GM18511 (cell line): ENCODE measurements around the gene VRK3.
"Not testable (repeated sequence)": the region's sequence is repeated elsewhere in the genome, so short reads cannot be mapped to it uniquely, and the experiment has no call there.

Experiments
- ATAC-seq: cut with Tn5 transposase; IDR thresholded peaks from one replicate; pipeline ENCODE4 v1.9.1; 2021; ENCODE audit warnings: mild to moderate bottlenecking, moderate library complexity; ENCODE audit not compliant: unreplicated experiment

The VRK3 gene

DNA sequence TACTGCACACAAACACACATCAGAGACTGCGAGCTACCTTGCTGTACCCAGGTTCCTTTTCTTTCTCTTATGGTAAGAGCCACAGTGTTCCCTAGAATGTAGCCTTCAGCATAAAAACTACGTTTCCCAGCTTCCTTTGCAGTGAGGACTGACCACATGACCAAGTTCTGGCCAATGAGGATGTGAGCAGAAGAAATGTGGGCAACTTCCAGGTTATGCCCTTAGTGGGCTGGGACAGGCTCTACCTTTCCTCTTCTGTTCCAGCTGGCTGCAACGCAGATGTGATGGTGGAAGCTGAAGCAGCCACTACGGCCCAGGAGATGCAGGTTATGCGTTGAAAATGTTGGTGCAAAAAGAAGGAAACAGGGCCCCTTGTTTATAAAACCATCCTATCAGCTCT lies 27.5 kb downstream of the VRK3 start:
- ATAC-seq, result no peak

DNA sequence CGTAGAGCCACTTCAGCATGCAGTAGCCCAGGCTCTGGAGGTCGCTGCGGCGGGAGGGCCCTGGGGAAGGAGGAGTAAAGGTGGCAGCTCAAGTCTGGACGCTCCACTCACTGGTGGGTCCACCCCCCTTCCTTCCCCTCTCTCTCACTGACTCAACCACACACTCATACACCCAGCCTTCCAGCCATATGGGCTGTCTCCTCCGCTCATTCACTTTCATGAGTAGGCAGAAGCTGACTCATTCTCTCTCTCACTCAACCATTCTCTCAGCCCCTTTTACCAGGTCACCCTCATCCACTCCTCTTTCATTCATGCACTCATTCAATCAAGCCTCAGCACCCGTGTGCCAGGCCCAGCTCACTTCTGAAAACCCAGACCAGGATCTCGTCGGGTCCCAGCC lies 36.7 kb downstream of the VRK3 start:
- ATAC-seq, result no peak

DNA sequence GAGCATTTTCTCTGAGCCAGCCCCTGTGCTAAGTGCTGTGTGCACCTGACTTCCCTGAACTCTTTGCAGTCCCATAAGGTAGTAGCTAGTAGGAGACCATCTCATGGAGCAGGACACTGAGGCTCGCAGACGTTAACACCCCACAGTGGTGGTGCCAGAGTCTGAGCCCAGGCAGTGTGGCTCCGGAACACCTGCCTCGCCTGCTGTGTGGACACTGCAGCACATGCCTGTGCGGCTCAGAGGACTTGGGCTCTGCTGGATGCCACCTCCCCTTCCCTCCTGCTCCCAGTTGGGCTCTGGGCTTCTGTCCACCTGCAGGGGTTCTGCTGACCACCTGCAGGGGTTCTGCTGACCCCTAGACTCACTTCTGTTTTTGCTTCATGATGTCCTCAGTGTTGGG lies 37.2 kb downstream of the VRK3 start:
- ATAC-seq, result no peak

DNA sequence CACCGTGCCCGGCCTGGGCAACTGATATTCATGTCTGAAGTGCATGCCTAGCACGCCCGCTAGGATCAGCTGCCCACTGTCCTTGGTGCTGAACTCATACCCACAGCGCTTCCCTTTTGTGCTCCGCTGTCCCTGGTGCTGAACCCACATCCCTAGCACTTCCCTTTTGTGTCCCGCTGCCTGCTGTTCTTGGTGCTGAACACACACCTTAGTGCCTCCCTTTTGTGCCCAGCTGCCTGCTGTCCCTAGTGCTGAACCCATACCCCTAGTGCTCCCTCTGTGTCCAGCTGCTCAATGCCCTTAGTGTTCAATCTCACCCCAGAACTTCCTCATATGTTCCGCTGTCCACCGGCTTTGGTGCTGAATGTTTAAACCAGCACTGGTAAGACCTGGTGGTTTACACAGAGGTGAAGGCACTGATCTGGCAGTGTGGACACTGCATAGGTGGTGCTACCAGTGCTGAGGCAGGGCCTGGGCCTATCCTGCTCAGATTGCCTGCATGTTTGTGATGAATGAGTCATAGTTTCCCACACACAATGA lies 37.9 kb downstream of the VRK3 start:
- ATAC-seq, result no peak

- no peak for ATAC-seq
Measured at GRCh38 chr19:49986354-49986753, 38.8 kb downstream of the VRK3 start.

GRCh38 chr19:49985871-49986270 lies 39.3 kb downstream of the VRK3 start:
- ATAC-seq, result no peak

DNA sequence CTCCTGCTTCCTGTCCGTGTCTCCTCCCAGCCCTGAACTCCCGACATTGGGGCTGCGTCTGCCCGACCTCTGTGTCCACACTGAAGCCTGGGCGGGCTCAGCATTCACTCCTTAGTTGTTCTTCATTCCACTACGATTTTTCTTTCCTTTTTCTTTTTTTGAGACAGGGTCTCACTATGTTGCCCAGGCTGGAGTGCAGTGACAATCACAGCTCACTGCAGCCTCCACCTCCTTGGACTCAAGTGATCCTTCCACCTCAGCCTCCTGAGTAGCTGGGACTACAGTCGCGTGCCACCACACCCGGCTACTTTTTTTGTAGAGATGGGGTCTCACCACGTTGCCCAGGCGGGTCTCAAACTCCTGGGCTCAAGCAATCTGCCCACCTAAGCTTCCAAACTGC lies 40.7 kb downstream of the VRK3 start:
- ATAC-seq, result no peak

DNA sequence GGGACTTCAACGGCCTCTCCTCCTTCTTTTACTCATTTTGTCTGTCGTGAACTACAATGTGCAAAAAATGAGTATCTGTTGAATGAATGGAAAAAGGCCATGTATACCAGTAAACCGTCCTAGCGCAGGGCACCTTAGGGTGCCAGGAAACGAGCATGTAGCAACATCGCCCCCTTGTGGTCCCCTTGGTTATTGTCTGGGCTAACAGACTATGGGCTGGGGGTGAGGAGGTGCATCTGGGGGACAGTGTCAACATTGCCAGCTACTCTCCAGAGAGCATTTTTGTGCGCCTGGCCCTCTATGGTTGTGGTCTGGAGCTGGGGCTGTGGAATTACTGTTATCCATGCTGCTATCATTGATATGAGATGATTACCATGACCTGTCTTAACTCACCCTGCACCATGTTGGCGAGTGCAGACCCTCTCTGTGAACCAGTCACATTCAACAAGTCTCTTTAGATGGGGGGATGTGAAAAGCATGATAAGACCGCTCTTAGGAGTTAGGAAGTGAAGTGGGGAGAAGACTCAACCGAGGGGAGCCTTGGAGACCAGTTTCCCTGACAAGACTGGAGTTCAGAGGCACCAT lies 41.4 kb downstream of the VRK3 start:
- no peak for ATAC-seq

DNA sequence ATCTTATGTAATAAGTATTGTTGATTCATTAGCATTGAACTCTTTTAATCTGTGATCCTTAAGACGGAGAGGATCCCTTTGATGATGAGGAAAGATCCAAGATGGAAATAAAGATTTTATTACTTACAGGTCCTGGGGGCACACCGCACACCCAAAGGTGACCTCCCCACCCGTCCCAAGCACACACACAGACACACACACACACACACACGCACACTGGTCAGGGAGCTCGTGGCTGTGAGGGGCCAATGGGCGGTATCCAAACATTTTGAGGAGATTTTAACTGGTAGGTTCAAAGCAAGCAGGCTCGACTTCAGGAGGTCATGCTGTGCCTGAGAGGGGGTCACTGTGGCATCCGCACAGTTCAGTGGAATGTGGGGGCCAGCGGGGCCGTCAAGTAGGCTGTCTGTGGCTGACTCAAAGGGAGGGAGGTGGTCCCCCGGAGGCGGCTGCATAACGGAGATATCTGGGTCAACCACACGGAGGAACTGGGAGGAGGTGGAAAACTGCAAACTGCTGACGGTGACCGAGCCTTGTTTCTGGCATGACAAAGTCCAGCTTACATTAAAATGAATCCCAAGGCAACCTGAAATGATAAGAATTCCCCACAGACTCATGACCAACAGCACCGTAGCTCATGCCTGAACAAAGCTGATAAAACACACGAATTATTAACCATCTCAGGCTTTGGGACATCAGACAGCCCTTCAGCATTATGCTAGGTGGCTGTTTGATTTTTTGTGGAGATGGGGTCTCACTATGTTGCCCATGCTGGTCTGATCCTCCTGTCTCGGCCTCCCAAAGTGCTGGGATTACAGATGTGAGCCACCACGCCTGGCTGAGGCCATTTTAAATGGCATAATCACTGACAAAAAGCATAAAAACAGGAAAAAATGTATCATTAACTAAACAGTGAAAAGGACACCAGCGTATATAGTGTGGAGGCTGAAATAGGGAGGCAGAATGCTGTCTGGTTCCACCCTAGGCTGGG lies 43.3 kb downstream of the VRK3 start:
- ATAC-seq, result no peak

GRCh38 chr19:49978324-49978723 lies 46.8 kb downstream of the VRK3 start:
- no peak for ATAC-seq

- no peak for ATAC-seq
Measured at GRCh38 chr19:49977881-49978280, 47.3 kb downstream of the VRK3 start.

DNA sequence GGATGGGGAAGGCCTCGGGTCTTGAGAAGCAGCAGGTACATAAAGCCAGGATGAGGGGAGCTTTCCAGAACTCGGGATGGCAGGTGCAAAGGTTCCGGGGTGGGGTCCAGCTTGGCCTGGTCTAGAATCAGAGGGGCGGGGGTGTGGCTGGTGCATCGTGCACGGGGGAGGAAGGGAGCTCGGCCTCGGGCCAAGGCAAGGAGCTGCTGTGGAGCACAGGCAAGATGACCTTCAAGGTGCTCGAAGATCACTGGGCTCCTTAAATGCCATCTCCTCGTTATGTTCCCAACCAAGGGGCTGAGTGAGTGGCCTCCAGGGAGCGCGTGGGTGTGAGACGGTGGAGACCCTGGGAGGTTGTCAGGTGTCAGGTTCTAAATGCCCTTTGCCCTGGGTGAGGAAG lies 48.1 kb downstream of the VRK3 start:
- ATAC-seq, result no peak

GRCh38 chr19:49976496-49976895 lies 48.7 kb downstream of the VRK3 start:
- no peak for ATAC-seq

DNA sequence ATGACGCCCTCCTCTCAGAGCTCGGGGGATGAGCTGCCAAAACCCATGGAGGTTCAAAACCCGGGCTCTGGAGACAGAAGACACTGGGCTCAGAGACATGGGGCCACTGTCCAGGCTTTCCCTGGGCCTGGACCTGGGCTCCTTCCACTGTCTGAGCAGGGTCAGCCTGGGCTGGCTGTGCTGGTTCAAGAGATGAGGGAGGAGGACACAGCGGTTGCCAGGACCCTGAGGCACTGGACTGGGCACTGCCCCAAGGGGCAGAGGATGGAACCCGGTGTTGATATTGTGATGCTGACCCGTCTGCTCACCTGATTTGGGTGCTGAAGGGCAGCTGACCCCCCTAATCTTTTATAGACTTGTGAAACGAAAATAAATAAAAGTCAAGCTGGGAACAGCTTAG lies 50.1 kb downstream of the VRK3 start:
- no peak for ATAC-seq

GRCh38 chr19:49973987-49974386 lies 51.2 kb downstream of the VRK3 start:
- ATAC-seq, result no peak

GRCh38 chr19:49972841-49973240 lies 52.3 kb downstream of the VRK3 start:
- ATAC-seq, result no peak

DNA sequence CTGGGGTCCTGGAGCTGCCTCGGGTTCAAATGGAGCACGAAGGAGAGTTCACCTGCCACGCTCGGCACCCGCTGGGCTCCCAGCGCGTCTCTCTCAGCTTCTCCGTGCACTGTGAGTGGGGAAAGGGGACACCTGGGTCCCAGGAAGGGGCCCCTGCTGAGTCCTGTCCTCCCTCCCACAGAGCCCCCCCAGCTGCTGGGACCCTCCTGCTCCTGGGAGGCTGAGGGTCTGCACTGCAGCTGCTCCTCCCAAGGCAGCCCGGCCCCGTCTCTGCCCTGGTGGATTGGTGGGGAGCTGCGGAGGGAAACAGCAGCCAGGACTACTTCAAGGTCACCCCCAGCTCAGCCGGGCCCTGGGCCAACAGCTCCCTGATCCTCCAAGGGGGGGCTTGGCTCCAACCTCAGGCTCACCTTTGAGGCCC lies 53.2 kb downstream of the VRK3 start:
- ATAC-seq, result no peak

DNA sequence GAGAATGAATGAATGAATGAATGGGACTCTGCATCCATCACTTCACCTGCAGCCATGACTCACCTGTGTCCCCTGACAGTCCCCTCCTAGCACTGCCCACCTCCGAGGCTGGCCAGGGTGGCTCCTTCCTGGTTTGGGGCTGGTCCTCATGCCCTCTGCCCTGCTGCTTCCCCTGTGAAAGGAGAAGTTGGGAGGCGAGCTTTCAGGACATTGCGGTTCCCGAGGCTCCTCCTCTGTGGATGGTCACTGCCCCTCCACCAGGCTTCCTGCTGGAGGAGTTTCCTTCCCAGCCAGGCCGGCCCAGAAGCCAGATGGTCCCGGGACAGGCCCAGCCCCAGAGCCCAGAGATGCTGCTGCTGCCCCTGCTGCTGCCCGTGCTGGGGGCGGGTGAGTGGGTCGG lies 55.8 kb downstream of the VRK3 start:
- ATAC-seq, result not testable (repeated sequence)

- no peak for ATAC-seq
Measured at GRCh38 chr19:49968279-49968922, 56.8 kb downstream of the VRK3 start.

GRCh38 chr19:49960980-49961379 lies 64.2 kb downstream of the VRK3 start, which contains the start of gene SIGLEC11:
Gene SIGLEC11 (minus strand): TSS chr19:49961172. CDS start chr19:49961081, 91 bp downstream.
- ATAC-seq, result not testable (repeated sequence)

DNA sequence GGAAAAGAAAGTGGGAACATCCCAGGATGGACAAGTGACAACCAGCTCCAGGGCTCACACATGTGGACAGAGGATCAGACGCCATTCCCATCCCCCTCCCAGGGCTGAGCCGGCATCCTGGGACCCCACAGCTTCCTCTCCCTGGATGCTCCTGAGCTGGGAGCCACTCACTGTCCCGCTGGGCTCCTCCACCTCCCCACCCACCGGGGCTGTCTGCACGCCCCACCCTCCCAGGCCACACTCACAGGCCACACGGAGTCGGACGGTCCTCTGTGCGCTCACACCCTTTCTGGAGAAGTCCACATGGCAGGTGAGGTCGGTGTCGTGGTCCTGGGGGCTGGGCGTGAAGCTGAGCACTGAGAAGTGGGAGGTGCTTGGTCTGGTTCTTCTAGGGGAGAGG lies 65.3 kb downstream of the VRK3 start:
- ATAC-seq, result not testable (repeated sequence)
